Activated CD8-positive, alpha-beta memory T cell treated with anti-CD3 and anti-CD28 coated beads for 24 hours (primary cell): ENCODE measurements around the gene SORCS2.
A peak's percentile ranks its signal among the peaks of the same experiment; 100 is the strongest.

Source experiments
- DNase-seq: peaks from one replicate; pipeline ENCODE4 v3.0.0-alpha.2; 2020

SORCS2 gene

GRCh38 chr4:7709431-7709830 lies 517.1 kb downstream of the SORCS2 start:
- no peak for DNase-seq

- no peak for DNase-seq
These were observed 517.8 kb downstream of the SORCS2 start for GRCh38 chr4:7710126-7710525.

GRCh38 chr4:7710576-7711306 lies 518.4 kb downstream of the SORCS2 start:
- no peak for DNase-seq

GRCh38 chr4:7711307-7711963 lies 519.1 kb downstream of the SORCS2 start:
- DNase-seq = no peak

GRCh38 chr4:7712021-7712671 lies 519.8 kb downstream of the SORCS2 start:
- no peak for DNase-seq

- no peak for DNase-seq
These were observed 521.4 kb downstream of the SORCS2 start for GRCh38 chr4:7713757-7714156.

- no peak for DNase-seq
These were observed 521.8 kb downstream of the SORCS2 start for GRCh38 chr4:7714176-7714575.

GRCh38 chr4:7714738-7715137 lies 522.4 kb downstream of the SORCS2 start:
- DNase-seq = no peak

GRCh38 chr4:7715271-7716009 lies 523.1 kb downstream of the SORCS2 start:
- no peak for DNase-seq

GRCh38 chr4:7716010-7716721 lies 523.8 kb downstream of the SORCS2 start:
- no peak for DNase-seq

- no peak for DNase-seq
These were observed 524.8 kb downstream of the SORCS2 start for GRCh38 chr4:7717161-7717560.

GRCh38 chr4:7717946-7718490 lies 525.7 kb downstream of the SORCS2 start:
- no peak for DNase-seq

- peak; percentile 86 for DNase-seq
These were observed 527.2 kb downstream of the SORCS2 start for GRCh38 chr4:7719354-7720174.

- no peak for DNase-seq
These were observed 529.7 kb downstream of the SORCS2 start for GRCh38 chr4:7721984-7722551.

- no peak for DNase-seq
These were observed 530.5 kb downstream of the SORCS2 start for GRCh38 chr4:7722766-7723387.

GRCh38 chr4:7723625-7724024 lies 531.3 kb downstream of the SORCS2 start:
- DNase-seq = no peak

- DNase-seq = no peak
These were observed 533.6 kb downstream of the SORCS2 start for GRCh38 chr4:7725951-7726350.

- DNase-seq = no peak
These were observed 534.5 kb downstream of the SORCS2 start for GRCh38 chr4:7726665-7727413.

GRCh38 chr4:7727749-7728148 lies 535.4 kb downstream of the SORCS2 start:
- DNase-seq = no peak

- no peak for DNase-seq
These were observed 539.1 kb downstream of the SORCS2 start for GRCh38 chr4:7731437-7731836.
